Transverse colon (tissue), 3 donors: ENCODE data around the gene GOLGA6L10.
"Not testable (repeated sequence)": the region's sequence is repeated elsewhere in the genome, so short reads cannot be mapped to it uniquely, and the experiment has no call there.

Experiments
- EP300 ChIP-seq: sonication (generic); formaldehyde crosslinking; IDR thresholded peaks from one replicate; pipeline ENCODE4 v1.6.1; 2017; ENCODE audit warnings: antibody characterized with exemption, low read depth
- TF ChIP-seq, protein P1 (sequence below), 5 experiments: fragments of 200-600 bp in 3 of 5; fragments of 450-650 bp in 2 of 5; sonication (generic) in 3 of 5; IDR thresholded peaks; 1 replicate in 2 of 5; 2 replicates in 3 of 5; pipeline ENCODE4 v1.5.1; 2016 to 2017; ENCODE audit warnings: antibody characterized with exemption in 5 of 5, inconsistent platforms in 3 of 5, mild to moderate bottlenecking in 2 of 5, moderate library complexity in 1 of 5

- TF ChIP-seq, protein P1, sequence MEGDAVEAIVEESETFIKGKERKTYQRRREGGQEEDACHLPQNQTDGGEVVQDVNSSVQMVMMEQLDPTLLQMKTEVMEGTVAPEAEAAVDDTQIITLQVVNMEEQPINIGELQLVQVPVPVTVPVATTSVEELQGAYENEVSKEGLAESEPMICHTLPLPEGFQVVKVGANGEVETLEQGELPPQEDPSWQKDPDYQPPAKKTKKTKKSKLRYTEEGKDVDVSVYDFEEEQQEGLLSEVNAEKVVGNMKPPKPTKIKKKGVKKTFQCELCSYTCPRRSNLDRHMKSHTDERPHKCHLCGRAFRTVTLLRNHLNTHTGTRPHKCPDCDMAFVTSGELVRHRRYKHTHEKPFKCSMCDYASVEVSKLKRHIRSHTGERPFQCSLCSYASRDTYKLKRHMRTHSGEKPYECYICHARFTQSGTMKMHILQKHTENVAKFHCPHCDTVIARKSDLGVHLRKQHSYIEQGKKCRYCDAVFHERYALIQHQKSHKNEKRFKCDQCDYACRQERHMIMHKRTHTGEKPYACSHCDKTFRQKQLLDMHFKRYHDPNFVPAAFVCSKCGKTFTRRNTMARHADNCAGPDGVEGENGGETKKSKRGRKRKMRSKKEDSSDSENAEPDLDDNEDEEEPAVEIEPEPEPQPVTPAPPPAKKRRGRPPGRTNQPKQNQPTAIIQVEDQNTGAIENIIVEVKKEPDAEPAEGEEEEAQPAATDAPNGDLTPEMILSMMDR (IDR thresholded peaks at IDR 0.05): not testable (repeated sequence)
- not testable (repeated sequence) for TF ChIP-seq EP300
Measured at GRCh38 chr15:82338573-82338972, 10.7 kb downstream of the GOLGA6L10 start.
